HepG2 (cell line): ENCODE data around the gene CYP46A1. TPM values are rescaled to one million over a fixed set of nuclear protein-coding genes. Genes with fewer than 3 reads are reported as not detected.

Experiments
- MED1 ChIP-seq: sonication (generic); formaldehyde crosslinking; IDR thresholded peaks from 2 replicates; pipeline ENCODE4 v1.4.0; 2020; ENCODE audit warnings: missing genetic modification reagents
- ZBTB26 ChIP-seq: IDR thresholded peaks from 2 replicates; pipeline ENCODE4 v1.6.1; 2016; ENCODE audit warnings: missing compliant biosample characterization, missing genetic modification reagents, borderline replicate concordance
- ZBTB40 ChIP-seq, 2 experiments: fragments of 450-650 bp in 1 of 2; sonication (generic) in 1 of 2; formaldehyde crosslinking in 1 of 2; IDR thresholded peaks; 2 replicates each; pipeline versions ENCODE4 v1.6.1 to v1.8.0; 2016 to 2022; ENCODE audit warnings: antibody characterized with exemption in 1 of 2, mild to moderate bottlenecking in 1 of 2, missing genetic modification reagents in 1 of 2
- ZNF253 ChIP-seq: sonication (generic); formaldehyde crosslinking; IDR thresholded peaks from 2 replicates; pipeline ENCODE4 v1.8.0; 2022; ENCODE audit warnings: mild to moderate bottlenecking, missing genetic modification reagents, borderline replicate concordance
- polyA plus RNA-seq, 8 experiments: library from polyadenylated mRNA; depleted of rRNA in 3 of 8; stranded (reverse) in 7 of 8; unstranded in 1 of 8; fragments of >200 nt; fragmentation: Illumina TruSeq in 4 of 8; extraction: Trizol in 4 of 8; gene quantifications; 2 replicates each; pipeline versions ENCODE4 v1.2.1 to v1.2.3, GENCODE V29; 2011 to 2016; ENCODE audit warnings: low read depth in 4 of 8, missing spikeins in 1 of 8, mixed read lengths in 1 of 8; ENCODE audit not compliant: insufficient read depth in 1 of 8
- total RNA-seq, 5 experiments: library from RNA; depleted of rRNA; stranded (reverse); fragments of >200 nt; fragmentation: Illumina TruSeq; extraction: Trizol; gene quantifications; 2 replicates each; pipeline ENCODE4 v1.2.3, GENCODE V29; 2016; ENCODE audit warnings: low read depth in 1 of 5
- TF ChIP-seq, protein P1 (sequence below): sonication (generic); formaldehyde crosslinking; IDR thresholded peaks from 2 replicates; pipeline ENCODE4 v1.4.0; 2020; ENCODE audit warnings: missing genetic modification reagents

The CYP46A1 gene
- total and polyA plus RNA-seq, 2 of the 13 experiments (the other 11 are each of a cell fraction or from before 2014, with no cell fraction given): not detected

- no peak for TF ChIP-seq MED1 (CRISPR knock-in tag)
- TF ChIP-seq, protein P1, sequence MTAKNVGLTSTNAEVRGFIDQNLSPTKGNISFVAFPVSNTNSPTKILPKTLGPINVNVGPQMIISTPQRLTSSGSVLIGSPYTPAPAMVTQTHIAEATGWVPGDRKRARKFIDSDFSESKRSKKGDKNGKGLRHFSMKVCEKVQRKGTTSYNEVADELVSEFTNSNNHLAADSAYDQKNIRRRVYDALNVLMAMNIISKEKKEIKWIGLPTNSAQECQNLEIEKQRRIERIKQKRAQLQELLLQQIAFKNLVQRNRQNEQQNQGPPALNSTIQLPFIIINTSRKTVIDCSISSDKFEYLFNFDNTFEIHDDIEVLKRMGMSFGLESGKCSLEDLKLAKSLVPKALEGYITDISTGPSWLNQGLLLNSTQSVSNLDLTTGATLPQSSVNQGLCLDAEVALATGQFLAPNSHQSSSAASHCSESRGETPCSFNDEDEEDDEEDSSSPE (CRISPR knock-in tag): no peak
- no peak for TF ChIP-seq ZNF253 (CRISPR knock-in tag)
- TF ChIP-seq ZBTB40 (IDR thresholded peaks at IDR 0.05): no peak
- TF ChIP-seq ZBTB40 (CRISPR knock-in tag; IDR thresholded peaks at IDR 0.05): no peak
- TF ChIP-seq ZBTB26 (CRISPR knock-in tag): no peak
Observed at GRCh38 chr14:99736603-99737371, 52.7 kb downstream of the CYP46A1 start (continued).
